ENCODE results near the gene MYBPC1. TPM values are rescaled to one million over a fixed set of nuclear protein-coding genes. Genes with fewer than 3 reads are reported as not detected.
"Not testable (repeated sequence)": the region's sequence is repeated elsewhere in the genome, so short reads cannot be mapped to it uniquely, and the experiment has no call there.

Gene MYBPC1
- total RNA-seq, 3 donors from 2014 or later, result 9.3 to 12.6 (median 10.0) TPM

DNA sequence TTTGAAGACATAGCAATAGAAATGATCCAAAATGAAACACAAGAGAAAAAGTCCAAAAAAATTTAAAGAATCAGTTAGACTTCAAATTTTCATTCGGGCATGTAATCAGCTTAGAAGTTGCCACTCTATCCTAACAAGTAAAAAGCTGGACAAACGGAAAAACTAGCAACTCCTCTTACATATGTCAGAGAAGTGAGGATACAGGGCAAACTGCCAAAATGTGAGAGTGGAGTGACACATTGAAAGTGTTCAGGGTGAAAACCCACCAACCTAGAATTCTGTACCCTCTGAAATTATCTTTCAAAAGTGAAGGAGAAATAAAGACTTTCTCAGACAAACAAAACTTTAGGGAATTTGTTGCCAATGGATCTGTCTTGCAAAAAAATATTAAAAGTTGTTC, 60.6 kb downstream of the MYBPC1 start:
- TF ChIP-seq, protein P1, sequence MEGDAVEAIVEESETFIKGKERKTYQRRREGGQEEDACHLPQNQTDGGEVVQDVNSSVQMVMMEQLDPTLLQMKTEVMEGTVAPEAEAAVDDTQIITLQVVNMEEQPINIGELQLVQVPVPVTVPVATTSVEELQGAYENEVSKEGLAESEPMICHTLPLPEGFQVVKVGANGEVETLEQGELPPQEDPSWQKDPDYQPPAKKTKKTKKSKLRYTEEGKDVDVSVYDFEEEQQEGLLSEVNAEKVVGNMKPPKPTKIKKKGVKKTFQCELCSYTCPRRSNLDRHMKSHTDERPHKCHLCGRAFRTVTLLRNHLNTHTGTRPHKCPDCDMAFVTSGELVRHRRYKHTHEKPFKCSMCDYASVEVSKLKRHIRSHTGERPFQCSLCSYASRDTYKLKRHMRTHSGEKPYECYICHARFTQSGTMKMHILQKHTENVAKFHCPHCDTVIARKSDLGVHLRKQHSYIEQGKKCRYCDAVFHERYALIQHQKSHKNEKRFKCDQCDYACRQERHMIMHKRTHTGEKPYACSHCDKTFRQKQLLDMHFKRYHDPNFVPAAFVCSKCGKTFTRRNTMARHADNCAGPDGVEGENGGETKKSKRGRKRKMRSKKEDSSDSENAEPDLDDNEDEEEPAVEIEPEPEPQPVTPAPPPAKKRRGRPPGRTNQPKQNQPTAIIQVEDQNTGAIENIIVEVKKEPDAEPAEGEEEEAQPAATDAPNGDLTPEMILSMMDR (IDR thresholded peaks at IDR 0.05), result no peak

DNA sequence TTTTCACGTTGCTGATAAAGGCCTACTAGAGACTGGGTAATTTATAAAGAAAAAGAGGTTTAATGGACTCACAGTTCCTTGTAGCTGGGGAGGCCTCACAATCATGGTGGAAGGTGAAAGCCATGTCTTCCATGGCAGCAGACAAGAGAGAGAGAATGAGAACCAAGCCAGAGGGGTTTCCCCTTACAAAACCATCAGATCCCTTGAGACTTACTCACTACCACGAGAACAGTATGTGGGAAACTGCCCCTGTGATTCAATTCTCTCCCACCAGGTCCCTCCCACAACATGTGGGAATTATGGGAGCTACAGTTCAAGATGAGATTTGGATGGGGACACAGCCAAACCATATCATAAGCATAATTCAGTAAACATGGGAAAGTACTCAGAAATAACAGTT, 65.9 kb downstream of the MYBPC1 start:
- DNase-seq; intact Hi-C loops (cut with DNase I, micrococcal nuclease); ATAC-seq; H3K36me3 ChIP-seq (ENCODE audit: low read depth); H3K9me3 ChIP-seq; H3K4me3 ChIP-seq; H3K4me1 ChIP-seq (ENCODE audit: low read depth): not testable (repeated sequence)

More for the DNA sequence above, 60.6 kb downstream of the MYBPC1 start:
- H3K4me3 ChIP-seq, result no peak overlapping the region
- intact Hi-C loops (cut with DNase I, micrococcal nuclease), result no loop called here
- DNase-seq, result no peak
- H3K4me1 ChIP-seq (ENCODE audit: low read depth), result peaks cover 13% of the 10 kb centered on the region
- ATAC-seq, result no peak
- H3K9me3 ChIP-seq, result no peaks in the 10 kb centered on the region
- no peaks in the 10 kb centered on the region for H3K36me3 ChIP-seq (ENCODE audit: low read depth)

DNA sequence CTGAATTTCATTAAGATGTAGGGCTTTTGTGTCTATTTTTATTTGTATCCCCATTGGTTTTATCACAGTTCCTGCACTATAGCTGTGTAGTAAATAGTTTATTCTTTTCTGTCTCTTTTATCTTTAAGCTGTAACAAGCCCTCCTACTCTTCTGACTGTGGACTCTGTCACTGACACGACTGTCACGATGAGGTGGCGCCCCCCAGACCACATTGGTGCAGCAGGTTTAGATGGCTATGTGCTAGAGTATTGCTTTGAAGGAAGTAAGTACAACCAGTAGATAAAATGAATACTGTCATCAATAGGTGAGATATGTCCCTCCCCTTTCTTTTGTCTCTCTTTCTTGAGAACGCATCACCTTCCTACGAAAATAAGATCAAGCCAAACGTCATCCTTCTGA, 68.5 kb downstream of the MYBPC1 start:
- TF ChIP-seq, protein P1 (IDR thresholded peaks at IDR 0.05), result no peak
- H3K4me1 ChIP-seq (ENCODE audit: low read depth), result no peaks in the 10 kb centered on the region
- H3K36me3 ChIP-seq (ENCODE audit: low read depth), result no peaks in the 10 kb centered on the region
- DNase-seq (no peak), ATAC-seq (no peak)
- intact Hi-C loops (cut with DNase I, micrococcal nuclease), result no loop called here
- H3K9me3 ChIP-seq, result no peaks in the 10 kb centered on the region
- H3K4me3 ChIP-seq, result no peak overlapping the region

GRCh38 chr12:101664992-101665391, 70.2 kb downstream of the MYBPC1 start:
- intact Hi-C loops (cut with DNase I, micrococcal nuclease), result no loop called here
- TF ChIP-seq, protein P1 (IDR thresholded peaks at IDR 0.05), result no peak
- H3K4me3 ChIP-seq, result no peak overlapping the region

GRCh38 chr12:101666052-101666728, 71.4 kb downstream of the MYBPC1 start:
- Histone ChIP-seq H3K4me1 (ENCODE audit: low read depth) (no peaks in the 10 kb centered on the region), H3K4me3 (no peak overlapping the region), H3K36me3 (ENCODE audit: low read depth) (no peaks in the 10 kb centered on the region), H3K9me3 (no peaks in the 10 kb centered on the region)
- DNase-seq (no peak), ATAC-seq (no peak)
- TF ChIP-seq, protein P1 (IDR thresholded peaks at IDR 0.05), result no peak
- intact Hi-C loops (cut with DNase I, micrococcal nuclease), result no loop called here

More at GRCh38 chr12:101664992-101665391, 70.2 kb downstream of the MYBPC1 start:
- no peak for ATAC-seq
- Histone ChIP-seq H3K4me1 (ENCODE audit: low read depth) (no peaks in the 10 kb centered on the region), H3K36me3 (ENCODE audit: low read depth) (no peaks in the 10 kb centered on the region), H3K9me3 (no peaks in the 10 kb centered on the region)
- DNase-seq, result no peak

DNA sequence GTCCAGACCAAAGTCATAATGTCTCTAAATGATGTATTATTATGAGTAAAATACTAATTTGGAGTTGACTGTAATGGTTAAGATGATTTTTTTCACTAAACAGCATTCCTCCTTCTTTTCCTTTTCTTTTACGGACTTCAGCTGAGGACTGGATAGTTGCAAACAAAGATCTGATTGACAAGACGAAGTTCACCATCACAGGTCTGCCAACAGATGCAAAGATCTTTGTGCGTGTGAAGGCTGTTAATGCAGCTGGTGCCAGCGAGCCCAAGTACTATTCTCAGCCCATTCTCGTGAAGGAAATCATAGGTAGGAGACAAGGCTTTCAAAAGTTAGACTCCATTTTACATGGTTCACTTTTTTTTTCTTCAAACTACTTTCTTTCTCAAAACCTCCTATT, 72.8 kb downstream of the MYBPC1 start:
- no peak for DNase-seq
- H3K9me3 ChIP-seq, result no peaks in the 10 kb centered on the region
- H3K36me3 ChIP-seq (ENCODE audit: low read depth), result no peaks in the 10 kb centered on the region
- ATAC-seq, result no peak
- TF ChIP-seq, protein P1 (IDR thresholded peaks at IDR 0.05), result no peak
- peaks cover 2% of the 10 kb centered on the region for H3K4me1 ChIP-seq (ENCODE audit: low read depth)
- no peak overlapping the region for H3K4me3 ChIP-seq
- intact Hi-C loops (cut with DNase I, micrococcal nuclease), result no loop called here
